ENCODE results near the gene ARID1B.

DNA sequence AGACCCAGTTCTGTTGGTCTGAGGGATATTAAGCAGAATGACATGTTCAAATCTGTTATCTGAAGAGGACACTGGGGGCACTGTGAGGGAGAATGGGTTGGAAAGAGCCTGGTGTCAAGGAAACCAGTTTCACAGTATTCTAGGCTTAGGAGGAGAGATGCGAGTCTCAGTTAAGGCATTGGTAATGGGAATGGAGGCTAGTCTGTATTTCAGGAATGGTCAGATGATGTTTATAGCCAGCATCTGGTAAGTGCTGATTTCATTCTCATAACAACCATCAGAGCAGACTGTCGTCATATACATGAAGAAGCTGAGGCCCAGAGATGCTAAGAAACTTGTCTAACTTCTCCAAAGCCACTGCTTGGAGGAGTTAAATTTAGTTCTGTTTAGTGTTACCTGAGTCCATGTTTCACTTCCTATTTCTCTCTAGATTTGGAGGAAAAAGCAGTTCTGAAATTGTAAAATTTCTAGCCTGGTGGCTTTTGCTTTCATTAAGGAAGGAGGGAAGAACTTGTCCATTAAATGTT, 242.0 kb downstream of the ARID1B start:
- TF ChIP-seq, protein P1, sequence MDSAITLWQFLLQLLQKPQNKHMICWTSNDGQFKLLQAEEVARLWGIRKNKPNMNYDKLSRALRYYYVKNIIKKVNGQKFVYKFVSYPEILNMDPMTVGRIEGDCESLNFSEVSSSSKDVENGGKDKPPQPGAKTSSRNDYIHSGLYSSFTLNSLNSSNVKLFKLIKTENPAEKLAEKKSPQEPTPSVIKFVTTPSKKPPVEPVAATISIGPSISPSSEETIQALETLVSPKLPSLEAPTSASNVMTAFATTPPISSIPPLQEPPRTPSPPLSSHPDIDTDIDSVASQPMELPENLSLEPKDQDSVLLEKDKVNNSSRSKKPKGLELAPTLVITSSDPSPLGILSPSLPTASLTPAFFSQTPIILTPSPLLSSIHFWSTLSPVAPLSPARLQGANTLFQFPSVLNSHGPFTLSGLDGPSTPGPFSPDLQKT (IDR thresholded peaks at IDR 0.05; ENCODE audit: borderline replicate concordance, low read depth, low read length) = no peak
- TF ChIP-seq, protein P2, sequence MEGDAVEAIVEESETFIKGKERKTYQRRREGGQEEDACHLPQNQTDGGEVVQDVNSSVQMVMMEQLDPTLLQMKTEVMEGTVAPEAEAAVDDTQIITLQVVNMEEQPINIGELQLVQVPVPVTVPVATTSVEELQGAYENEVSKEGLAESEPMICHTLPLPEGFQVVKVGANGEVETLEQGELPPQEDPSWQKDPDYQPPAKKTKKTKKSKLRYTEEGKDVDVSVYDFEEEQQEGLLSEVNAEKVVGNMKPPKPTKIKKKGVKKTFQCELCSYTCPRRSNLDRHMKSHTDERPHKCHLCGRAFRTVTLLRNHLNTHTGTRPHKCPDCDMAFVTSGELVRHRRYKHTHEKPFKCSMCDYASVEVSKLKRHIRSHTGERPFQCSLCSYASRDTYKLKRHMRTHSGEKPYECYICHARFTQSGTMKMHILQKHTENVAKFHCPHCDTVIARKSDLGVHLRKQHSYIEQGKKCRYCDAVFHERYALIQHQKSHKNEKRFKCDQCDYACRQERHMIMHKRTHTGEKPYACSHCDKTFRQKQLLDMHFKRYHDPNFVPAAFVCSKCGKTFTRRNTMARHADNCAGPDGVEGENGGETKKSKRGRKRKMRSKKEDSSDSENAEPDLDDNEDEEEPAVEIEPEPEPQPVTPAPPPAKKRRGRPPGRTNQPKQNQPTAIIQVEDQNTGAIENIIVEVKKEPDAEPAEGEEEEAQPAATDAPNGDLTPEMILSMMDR (tag by site-specific recombination; IDR thresholded peaks at IDR 0.05) = no peak

Data from HEK293 (cell line).